ENCODE data around the gene ANKS1B. TPM values are rescaled to one million over a fixed set of nuclear protein-coding genes. Genes with fewer than 3 reads are reported as not detected.

ANKS1B gene
- total RNA-seq, 6 experiments from 2014 or later: 0.31 to 0.66 (median 0.37) TPM

DNA sequence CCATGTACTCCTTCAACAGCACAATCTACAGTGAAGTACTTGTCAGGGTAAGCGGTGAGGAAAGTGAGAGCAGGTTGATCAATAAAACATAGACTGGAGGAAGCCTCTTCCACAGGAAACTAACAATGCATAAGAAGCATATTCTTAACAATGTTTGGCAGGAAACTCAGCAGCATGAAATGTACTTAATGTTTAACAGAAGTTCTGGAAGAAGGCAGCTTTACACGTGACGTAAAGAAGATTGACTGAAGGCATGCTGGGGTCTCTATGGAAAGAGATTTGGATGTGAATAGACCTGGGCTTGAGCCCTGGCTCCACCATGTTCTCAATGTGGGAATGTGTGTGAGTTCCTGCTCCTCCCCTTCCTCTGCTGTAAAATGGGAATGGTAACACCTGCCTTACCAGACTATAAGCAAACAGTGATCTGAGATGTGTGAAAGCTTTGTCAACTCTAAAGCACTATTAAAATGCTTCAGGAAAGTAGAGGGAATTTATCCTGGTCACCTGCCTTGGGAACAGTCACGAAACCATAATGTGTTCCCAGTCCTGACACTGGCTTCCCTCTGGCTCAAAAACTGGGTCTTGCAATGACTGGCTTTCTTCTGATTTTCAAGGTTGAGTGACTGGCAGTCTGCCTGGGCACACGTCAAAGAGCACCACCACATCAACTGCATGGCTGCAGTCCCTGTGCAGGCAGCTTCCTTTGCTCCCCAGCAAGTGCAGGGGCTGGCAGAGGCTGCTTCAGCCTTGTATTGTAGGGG is 955.0 kb downstream of the ANKS1B start:
- H3K4me1 Mint-ChIP-seq (ENCODE audit: low read depth): no peaks in the 10 kb centered on the region
- H3K4me3 Mint-ChIP-seq: no peak overlapping the region
- no peak for DNase-seq
- H3K27ac Mint-ChIP-seq: no peak overlapping the region
- TF ChIP-seq, protein P1, sequence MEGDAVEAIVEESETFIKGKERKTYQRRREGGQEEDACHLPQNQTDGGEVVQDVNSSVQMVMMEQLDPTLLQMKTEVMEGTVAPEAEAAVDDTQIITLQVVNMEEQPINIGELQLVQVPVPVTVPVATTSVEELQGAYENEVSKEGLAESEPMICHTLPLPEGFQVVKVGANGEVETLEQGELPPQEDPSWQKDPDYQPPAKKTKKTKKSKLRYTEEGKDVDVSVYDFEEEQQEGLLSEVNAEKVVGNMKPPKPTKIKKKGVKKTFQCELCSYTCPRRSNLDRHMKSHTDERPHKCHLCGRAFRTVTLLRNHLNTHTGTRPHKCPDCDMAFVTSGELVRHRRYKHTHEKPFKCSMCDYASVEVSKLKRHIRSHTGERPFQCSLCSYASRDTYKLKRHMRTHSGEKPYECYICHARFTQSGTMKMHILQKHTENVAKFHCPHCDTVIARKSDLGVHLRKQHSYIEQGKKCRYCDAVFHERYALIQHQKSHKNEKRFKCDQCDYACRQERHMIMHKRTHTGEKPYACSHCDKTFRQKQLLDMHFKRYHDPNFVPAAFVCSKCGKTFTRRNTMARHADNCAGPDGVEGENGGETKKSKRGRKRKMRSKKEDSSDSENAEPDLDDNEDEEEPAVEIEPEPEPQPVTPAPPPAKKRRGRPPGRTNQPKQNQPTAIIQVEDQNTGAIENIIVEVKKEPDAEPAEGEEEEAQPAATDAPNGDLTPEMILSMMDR (IDR thresholded peaks at IDR 0.05): no peak
- H3K27me3 Mint-ChIP-seq (ENCODE audit: insufficient read depth): no peaks in the 10 kb centered on the region
- H3K36me3 Mint-ChIP-seq (ENCODE audit: low read depth): no peaks in the 10 kb centered on the region
- H3K9me3 Mint-ChIP-seq: peaks cover 28% of the 10 kb centered on the region

DNA sequence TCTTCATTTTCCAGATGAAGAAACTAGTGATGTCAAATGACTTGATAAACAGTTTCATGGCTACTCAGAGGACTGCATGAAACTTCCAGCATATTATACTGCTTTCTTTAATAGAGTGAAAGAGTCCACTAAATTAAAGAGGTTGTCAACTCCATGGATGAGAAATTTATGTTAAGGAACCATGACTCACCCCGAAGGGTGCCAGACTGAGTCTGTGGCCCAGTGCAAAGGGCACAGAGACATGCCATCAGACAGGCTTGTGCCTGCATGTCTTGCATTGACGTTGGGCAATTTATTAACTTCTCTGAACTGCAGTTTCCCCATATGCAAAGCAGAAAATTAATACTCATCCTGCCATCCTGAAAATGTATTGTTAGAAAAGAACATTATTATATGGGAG is 957.3 kb downstream of the ANKS1B start:
- no peak for DNase-seq
- no peaks in the 10 kb centered on the region for H3K36me3 Mint-ChIP-seq (ENCODE audit: low read depth)
- TF ChIP-seq, protein P1 (IDR thresholded peaks at IDR 0.05): no peak
- no peak overlapping the region for H3K27ac Mint-ChIP-seq
- H3K27me3 Mint-ChIP-seq (ENCODE audit: insufficient read depth): no peaks in the 10 kb centered on the region
- no peaks in the 10 kb centered on the region for H3K4me1 Mint-ChIP-seq (ENCODE audit: low read depth)
- H3K4me3 Mint-ChIP-seq: no peak overlapping the region
- H3K9me3 Mint-ChIP-seq: peaks cover 22% of the 10 kb centered on the region

DNA sequence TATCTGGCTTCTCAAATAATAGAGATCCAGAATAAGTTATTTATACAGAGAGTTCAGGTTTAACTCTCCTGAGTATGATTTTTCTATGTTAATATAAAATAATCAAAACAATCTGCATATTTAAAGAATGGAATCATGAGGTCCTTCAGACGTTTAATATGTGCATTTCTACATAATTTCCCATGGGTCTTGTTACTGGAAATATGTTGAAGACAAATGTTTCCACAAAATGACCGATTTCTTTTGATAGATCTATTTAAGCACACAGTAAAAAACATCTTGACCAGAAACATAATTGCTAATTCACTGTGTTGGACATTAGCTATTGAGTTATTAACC is 957.7 kb downstream of the ANKS1B start:
- Mint-ChIP-seq H3K9me3 (peaks cover 18% of the 10 kb centered on the region), H3K4me3 (no peak overlapping the region), H3K4me1 (ENCODE audit: low read depth) (no peaks in the 10 kb centered on the region), H3K27ac (no peak overlapping the region), H3K36me3 (ENCODE audit: low read depth) (no peaks in the 10 kb centered on the region), H3K27me3 (ENCODE audit: insufficient read depth) (no peaks in the 10 kb centered on the region)
- no peak for DNase-seq
- TF ChIP-seq, protein P1 (IDR thresholded peaks at IDR 0.05): no peak

DNA sequence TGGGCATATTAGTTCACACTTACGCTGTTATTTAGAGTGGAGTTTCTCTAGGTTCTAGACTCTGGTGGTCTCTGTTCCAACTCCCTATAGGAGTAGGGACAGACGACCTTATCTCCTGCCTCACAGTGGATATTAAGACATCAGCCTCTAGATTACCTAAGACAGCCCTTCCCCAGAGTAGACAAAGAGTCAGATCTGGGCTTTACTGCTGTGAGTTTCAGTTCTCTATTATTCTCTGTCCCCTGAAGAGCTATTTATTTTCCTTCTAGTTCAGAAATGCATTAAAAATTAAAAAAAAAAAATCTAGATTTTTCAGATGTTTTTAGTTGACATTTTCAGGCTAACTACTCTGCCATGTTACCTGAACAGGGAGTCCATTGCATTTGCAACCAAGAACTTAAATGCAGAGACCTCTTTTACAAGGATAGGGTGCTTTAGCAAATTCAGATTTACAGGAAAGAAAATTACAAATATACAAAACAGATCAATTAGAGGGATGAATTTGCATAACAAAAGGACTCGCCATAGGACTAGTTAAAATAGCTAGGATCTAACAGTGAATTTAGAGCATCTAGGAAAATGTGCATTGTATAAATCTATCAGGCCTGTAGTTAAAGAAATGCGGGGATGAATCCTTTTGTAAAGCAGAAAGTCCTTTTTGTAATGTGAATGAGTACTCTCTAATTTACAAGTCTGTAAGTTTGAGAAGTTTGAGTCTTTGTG is 958.2 kb downstream of the ANKS1B start:
- Mint-ChIP-seq H3K27me3 (ENCODE audit: insufficient read depth) (no peaks in the 10 kb centered on the region), H3K4me1 (ENCODE audit: low read depth) (no peaks in the 10 kb centered on the region), H3K4me3 (no peak overlapping the region), H3K9me3 (peaks cover 13% of the 10 kb centered on the region), H3K27ac (no peak overlapping the region), H3K36me3 (ENCODE audit: low read depth) (no peaks in the 10 kb centered on the region)
- TF ChIP-seq, protein P1 (IDR thresholded peaks at IDR 0.05): no peak
- DNase-seq: no peak

DNA sequence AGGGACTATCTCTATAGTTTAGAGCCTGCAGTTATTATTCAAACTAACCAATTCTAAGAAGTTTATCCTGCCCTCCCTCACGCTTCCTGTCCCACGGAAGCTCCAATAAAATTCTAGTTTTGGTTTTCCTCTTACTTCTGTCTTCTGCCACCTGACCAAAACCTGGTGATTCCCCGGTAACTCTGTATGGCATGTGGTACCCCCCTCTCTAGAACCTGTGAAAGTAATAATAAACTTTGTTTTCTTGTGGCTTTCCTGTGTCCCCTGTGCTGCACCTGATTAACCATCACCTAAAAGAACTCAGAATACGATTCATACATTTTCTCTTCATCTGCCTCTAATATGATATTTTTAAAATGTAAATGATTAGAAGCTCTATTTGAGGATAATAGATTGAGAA is 959.9 kb downstream of the ANKS1B start:
- H3K9me3 Mint-ChIP-seq: peaks cover 5% of the 10 kb centered on the region; the same call in 1 of the 2 replicates
- H3K27ac Mint-ChIP-seq: no peak overlapping the region
- no peaks in the 10 kb centered on the region for H3K4me1 Mint-ChIP-seq (ENCODE audit: low read depth)
- H3K36me3 Mint-ChIP-seq (ENCODE audit: low read depth): no peaks in the 10 kb centered on the region
- no peak overlapping the region for H3K4me3 Mint-ChIP-seq
- TF ChIP-seq, protein P1 (IDR thresholded peaks at IDR 0.05): no peak
- DNase-seq: no peak
- H3K27me3 Mint-ChIP-seq (ENCODE audit: insufficient read depth): no peaks in the 10 kb centered on the region
